HG02763 (cell line): ENCODE results near the gene FAM83F.

Experiments used
- ATAC-seq: cut with Tn5 transposase; IDR thresholded peaks from one replicate; pipeline ENCODE4 v1.9.1; 2021; ENCODE audit warnings: mild to moderate bottlenecking, moderate library complexity; ENCODE audit not compliant: unreplicated experiment

Gene FAM83F

DNA sequence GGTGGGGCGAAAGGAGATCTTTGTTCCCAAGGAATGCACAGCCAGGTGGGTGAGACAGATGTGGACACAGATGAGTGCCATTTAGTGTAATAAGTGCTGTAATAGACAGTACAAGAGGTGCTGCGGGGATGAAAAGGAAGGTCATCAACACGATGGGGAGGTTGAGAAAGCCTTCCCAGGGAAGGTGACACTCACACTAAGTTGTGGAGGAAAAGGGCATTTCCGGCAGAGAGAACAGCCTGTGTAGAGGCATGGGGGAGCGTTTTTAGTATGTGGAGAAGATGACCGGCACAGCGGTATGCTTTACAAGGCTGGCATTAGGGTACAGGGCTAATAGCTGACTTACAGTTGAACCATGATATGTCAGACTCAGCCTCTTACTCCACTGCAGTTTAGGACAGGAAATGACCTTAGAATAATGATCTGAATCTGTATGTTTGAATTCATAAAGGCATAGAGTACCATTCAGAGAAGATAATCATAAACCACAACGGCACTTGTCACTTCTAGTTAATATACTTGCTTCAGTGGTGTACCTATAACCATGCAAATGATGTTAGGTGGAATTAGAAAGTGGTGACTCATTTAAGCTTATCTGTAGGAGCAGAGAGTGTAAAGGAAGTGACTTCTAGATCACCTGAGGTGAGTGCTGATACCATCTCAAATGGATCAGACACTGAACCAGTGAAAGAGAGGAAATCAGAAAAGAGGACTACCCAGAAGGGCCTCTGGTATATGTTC lies 60.6 kb downstream of the FAM83F start:
- ATAC-seq: no peak

- ATAC-seq: no peak
Observed at GRCh38 chr22:40056154-40056553, 61.4 kb downstream of the FAM83F start.

DNA sequence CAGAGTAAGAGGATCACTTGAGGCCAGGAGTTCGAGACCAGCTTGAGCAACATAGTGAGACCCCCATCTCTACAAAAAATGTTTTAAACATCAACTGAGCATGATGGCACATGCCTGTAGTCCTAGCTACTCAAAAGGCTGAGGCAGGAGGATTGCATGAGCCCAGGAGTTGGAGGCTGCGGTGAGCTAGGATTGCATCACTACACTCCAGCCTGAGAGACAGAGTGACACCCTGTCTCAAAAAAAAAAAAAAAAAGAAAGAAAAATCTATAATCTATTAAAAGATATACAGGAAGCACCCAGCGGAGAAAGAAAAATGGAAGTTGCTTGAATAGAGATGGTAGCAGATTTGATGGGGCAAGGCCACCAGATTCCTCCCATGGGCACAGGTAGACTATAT lies 61.8 kb downstream of the FAM83F start:
- ATAC-seq: no peak

DNA sequence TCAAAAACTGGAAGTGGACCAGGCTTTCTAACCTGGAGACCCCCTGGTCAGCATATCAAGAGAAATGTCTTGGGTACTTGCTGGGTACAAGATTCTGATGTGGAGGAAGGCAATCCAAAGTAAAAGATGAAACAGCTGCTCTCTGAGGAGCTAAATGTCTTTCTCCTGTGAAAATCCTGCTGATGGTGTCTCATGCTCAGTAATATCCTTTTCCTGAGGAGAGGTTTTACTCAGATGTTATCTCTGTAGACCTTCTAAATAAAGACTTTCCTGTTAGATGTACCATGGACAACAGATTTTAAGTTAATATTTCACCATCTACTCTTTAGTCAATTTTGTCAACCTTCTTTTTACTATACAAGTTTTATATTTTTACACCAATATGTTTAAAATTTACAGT lies 62.9 kb downstream of the FAM83F start:
- ATAC-seq: no peak

- ATAC-seq: no peak
Observed at GRCh38 chr22:40058265-40058664, 63.5 kb downstream of the FAM83F start.

DNA sequence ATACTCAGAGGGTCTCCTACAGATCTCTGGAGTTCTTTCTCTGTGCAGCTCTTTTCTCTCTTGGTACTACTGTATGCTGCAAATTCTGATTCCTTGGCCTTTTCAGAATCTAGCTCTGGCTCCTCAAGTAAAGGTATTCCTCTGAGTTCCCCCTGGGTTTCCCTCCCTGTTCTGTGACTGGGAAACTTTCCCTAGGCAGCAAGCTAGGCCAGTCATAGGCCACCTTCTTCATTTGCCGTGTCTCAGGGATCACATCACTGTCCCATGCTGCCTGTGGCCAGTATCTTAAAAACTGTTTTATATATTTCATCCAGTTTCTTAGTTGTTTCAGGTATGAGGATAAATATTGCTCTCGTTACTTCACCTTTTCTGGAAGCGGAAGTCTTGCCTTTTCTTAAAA lies 71.2 kb downstream of the FAM83F start:
- no peak for ATAC-seq

- ATAC-seq: no peak
Observed at GRCh38 chr22:40067639-40068038, 72.9 kb downstream of the FAM83F start.

DNA sequence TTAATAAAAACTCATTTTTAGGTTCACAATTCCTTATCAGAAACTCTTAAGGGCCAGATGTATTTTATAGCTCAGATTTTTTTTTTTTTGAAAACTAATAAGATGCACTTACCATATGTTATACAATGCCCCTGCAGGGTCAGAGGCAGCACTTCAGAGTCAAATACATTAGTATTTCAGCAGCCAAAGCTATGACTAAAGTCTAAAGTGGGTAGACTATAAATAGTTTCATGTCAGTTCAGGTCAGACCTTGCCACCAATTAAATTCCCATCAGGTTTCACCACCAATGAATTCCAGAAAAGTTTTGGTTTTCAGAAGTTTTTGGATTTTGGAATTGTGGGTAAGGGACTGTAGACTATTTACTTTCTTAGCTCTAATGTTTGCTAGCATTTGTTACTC lies 75.9 kb downstream of the FAM83F start:
- no peak for ATAC-seq

DNA sequence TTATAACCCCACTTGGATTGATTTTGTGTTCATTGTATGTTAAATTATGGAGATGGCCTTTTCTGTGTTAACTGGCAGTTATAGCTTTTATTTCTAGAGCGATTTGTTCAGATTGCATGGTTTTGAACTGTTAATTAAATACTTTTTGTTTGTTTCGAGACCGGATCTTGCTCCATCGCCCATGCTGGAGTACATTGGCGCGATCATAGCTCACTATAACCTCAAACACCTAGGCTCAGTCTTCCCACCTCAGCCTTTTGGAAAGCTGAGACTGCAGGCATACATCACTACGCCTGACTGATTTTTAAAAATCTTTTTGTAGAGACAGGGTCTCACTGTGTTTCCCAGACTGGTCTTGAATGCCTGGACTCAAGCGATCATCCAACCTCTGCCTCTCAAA lies 77.0 kb downstream of the FAM83F start:
- no peak for ATAC-seq

DNA sequence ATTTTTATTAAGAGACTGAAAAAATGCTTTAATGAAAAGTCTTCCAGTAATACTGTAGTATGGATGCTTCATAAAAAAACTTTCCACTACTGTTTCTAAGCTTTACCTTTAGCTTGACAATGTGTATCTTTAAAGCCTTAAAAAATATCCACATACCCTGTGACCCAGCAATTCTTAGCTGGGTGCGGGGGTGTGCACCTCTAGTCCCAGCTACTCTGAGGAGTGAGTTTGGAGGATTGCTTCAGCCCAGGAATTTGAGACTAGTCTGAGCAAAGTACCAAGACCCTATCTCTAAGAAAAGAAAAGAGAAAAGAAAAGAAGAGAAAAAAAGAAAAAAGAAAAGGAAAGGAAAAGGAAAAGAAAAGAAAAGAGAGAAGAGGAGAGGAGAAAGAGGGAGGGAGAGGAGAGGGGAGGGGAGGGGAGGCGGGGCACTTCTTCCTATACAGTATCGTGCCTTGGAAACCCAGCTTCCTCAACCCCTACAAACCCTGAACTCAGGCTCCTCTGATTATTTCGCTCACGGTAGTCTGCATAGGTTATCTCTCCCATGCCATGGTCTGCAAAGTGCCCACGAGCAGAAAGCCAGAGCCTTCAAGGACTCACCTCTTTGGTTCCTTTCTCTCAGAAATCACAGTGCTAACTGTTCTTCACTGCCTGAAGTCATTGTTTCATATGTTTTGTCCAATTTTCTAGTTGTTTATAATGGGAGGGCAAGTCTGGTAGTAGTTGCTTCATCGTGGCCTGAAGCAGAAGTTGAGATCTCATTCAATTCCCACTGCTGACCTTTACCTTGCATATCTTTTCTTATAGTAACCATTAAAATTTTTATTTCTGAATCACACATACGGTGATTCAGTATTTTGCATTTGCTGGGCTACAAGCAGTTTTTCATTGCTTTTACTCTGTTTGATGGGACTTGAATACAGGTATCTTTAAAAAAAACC lies 82.2 kb downstream of the FAM83F start:
- no peak for ATAC-seq

GRCh38 chr22:40077646-40078016 lies 82.9 kb downstream of the FAM83F start:
- no peak for ATAC-seq

DNA sequence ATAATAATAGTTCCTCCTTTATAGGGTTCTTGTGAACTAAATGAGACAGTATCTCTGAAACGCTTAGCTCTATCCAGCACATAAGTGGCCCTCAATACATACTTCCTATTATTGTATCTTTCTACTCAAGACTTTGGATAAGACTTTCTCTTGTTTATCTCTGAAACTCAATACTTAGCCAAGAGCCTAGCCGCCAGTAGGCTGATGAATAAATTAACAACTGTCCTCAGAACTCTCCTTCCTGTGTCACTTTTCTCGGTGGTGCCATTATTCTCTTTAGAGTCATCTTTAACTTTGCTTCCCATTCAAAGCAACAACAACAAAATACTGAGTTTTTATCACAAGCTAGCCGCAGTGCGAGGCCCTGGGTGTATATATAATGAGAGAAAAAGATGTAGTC lies 86.9 kb downstream of the FAM83F start:
- ATAC-seq: no peak

- no peak for ATAC-seq
Observed at GRCh38 chr22:40082184-40082583, 87.4 kb downstream of the FAM83F start.

DNA sequence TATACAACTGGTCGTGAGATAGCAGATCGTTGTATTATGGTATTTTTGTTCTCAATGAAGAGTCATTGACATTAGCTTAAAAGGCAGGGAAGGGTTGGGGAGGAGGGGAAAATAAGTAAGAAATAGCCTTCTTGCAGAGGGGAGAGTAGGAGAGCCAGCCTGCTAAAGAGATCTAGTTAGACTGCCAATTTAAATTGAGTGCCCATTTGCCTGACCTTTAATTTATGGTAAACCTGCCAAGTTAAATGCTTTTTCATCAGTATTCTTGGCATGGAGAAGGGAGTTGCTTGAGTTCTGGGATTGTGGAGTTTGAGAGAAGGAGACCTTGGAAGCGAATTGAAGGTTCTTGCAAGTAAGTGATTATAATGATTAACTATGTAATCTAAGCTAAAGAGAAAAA lies 89.0 kb downstream of the FAM83F start:
- no peak for ATAC-seq

GRCh38 chr22:40084246-40084645 lies 89.5 kb downstream of the FAM83F start:
- no peak for ATAC-seq

GRCh38 chr22:40088818-40089217 lies 94.1 kb downstream of the FAM83F start:
- ATAC-seq: no peak
